HEK293 (cell line): Measurements from ENCODE around the gene C2orf49.

Source experiments
- CTCF ChIA-PET: fragments of 350-600 bp; formaldehyde crosslinking; extraction: SDS; loops from one replicate; lab custom pipeline; 2021; ENCODE audit warnings: antibody characterized with exemption; lab: Yijun Ruan, JAX
- POLR2A ChIA-PET: fragments of 300-600 bp; formaldehyde crosslinking; extraction: SDS; loops from one replicate; lab custom pipeline; 2020; ENCODE audit warnings: antibody characterized with exemption, inconsistent platforms; lab: Yijun Ruan, JAX
- H3K27ac ChIP-seq: fragments of 200-500 bp; sonication (Bioruptor generic); 2 replicates; pipeline ENCODE4 v1.5.1; 2014; ENCODE audit warnings: low read depth, low read length, control low read depth, inconsistent platforms; ENCODE audit errors: extremely low read depth
- H3K36me3 ChIP-seq, 2 experiments: fragments of 200-500 bp in 1 of 2; sonication (Bioruptor generic) in 1 of 2; 1 replicate in 1 of 2; 2 replicates in 1 of 2; pipeline ENCODE4 v1.5.1; 2014 to 2017; ENCODE audit warnings: inconsistent platforms in 2 of 2, low read length in 2 of 2; ENCODE audit not compliant: control insufficient read depth in 2 of 2, insufficient read depth in 1 of 2
- H3K4me1 ChIP-seq: fragments of 200-500 bp; sonication (Bioruptor generic); 2 replicates; pipeline ENCODE4 v1.5.1; 2014; ENCODE audit warnings: mild to moderate bottlenecking, low read length, inconsistent platforms; ENCODE audit not compliant: control insufficient read depth, insufficient read depth
- H3K4me3 ChIP-seq: 2 replicates; pipeline ENCODE4 v1.5.1; 2011; ENCODE audit warnings: low read depth, mild to moderate bottlenecking, control low read depth, low read length, moderate library complexity
- H3K9me3 ChIP-seq: fragments of 200-500 bp; sonication (Bioruptor generic); 2 replicates; pipeline ENCODE4 v1.5.1; 2014; ENCODE audit warnings: low read depth, low read length, inconsistent platforms; ENCODE audit not compliant: control insufficient read depth, insufficient read depth
- AEBP2 ChIP-seq: fragments of 450-650 bp; formaldehyde crosslinking; IDR thresholded peaks from 2 replicates; pipeline ENCODE4 v1.5.1; 2016; ENCODE audit warnings: missing biosample characterization, missing genetic modification characterization, borderline replicate concordance
- YY1 ChIP-seq: fragments of 450-650 bp; formaldehyde crosslinking; IDR thresholded peaks from 2 replicates; pipeline ENCODE4 v1.5.1; 2018; ENCODE audit warnings: missing biosample characterization, missing genetic modification characterization
- ZNF132 ChIP-seq: fragments of 450-650 bp; formaldehyde crosslinking; IDR thresholded peaks from 2 replicates; pipeline ENCODE4 v1.5.1; 2017; ENCODE audit warnings: missing biosample characterization, missing genetic modification characterization, borderline replicate concordance
- ZNF140 ChIP-seq: fragments of 450-650 bp; formaldehyde crosslinking; IDR thresholded peaks from 2 replicates; pipeline ENCODE4 v1.5.1; 2016; ENCODE audit warnings: missing biosample characterization, missing genetic modification characterization
- ZNF2 ChIP-seq: fragments of 450-650 bp; formaldehyde crosslinking; IDR thresholded peaks from 2 replicates; pipeline ENCODE4 v1.5.1; 2016; ENCODE audit warnings: missing biosample characterization, missing genetic modification characterization
- ZNF214 ChIP-seq: fragments of 450-650 bp; formaldehyde crosslinking; IDR thresholded peaks from 2 replicates; pipeline ENCODE4 v1.5.1; 2017; ENCODE audit warnings: missing biosample characterization, mild to moderate bottlenecking, missing genetic modification characterization, borderline replicate concordance
- ZNF37A ChIP-seq: fragments of 450-650 bp; IDR thresholded peaks from 2 replicates; pipeline ENCODE4 v1.5.1; 2018; ENCODE audit warnings: missing biosample characterization, missing genetic modification characterization
- ZNF416 ChIP-seq: fragments of 450-650 bp; formaldehyde crosslinking; IDR thresholded peaks from 2 replicates; pipeline ENCODE4 v1.5.1; 2016; ENCODE audit warnings: missing biosample characterization, missing genetic modification characterization
- ZNF501 ChIP-seq: fragments of 450-650 bp; formaldehyde crosslinking; IDR thresholded peaks from 2 replicates; pipeline ENCODE4 v1.5.1; 2016; ENCODE audit warnings: missing biosample characterization, missing genetic modification characterization
- ZNF555 ChIP-seq: fragments of 450-650 bp; formaldehyde crosslinking; conservative IDR thresholded peaks from 2 replicates; pipeline ENCODE4 v1.5.1; 2017; ENCODE audit warnings: missing biosample characterization, mild to moderate bottlenecking, missing genetic modification characterization, inconsistent platforms
- ZNF664 ChIP-seq: fragments of 450-650 bp; formaldehyde crosslinking; IDR thresholded peaks from 2 replicates; pipeline ENCODE4 v1.5.1; 2016; ENCODE audit warnings: missing biosample characterization, missing genetic modification characterization
- TF ChIP-seq, protein P1 (sequence below): fragments of 450-650 bp; formaldehyde crosslinking; IDR thresholded peaks from 2 replicates; pipeline ENCODE4 v1.5.1; 2016; ENCODE audit warnings: missing biosample characterization, missing genetic modification characterization
- TF ChIP-seq, protein P2 (sequence below): fragments of 450-650 bp; formaldehyde crosslinking; conservative IDR thresholded peaks from 2 replicates; pipeline ENCODE4 v1.5.1; 2016; ENCODE audit warnings: low read depth, missing biosample characterization, missing genetic modification characterization
- TF ChIP-seq, protein P3 (sequence below): fragments of 450-650 bp; formaldehyde crosslinking; IDR thresholded peaks from 2 replicates; pipeline ENCODE4 v1.5.1; 2016; ENCODE audit warnings: missing biosample characterization, missing genetic modification characterization

Gene C2orf49

GRCh38 chr2:105313877-105314276 lies 23.5 kb upstream of the C2orf49 start:
- peaks cover 1% of the 10 kb centered on the region; the same call in 1 of the 2 replicates for H3K4me1 ChIP-seq
- H3K36me3 ChIP-seq = no peaks in the 10 kb centered on the region; a peak in 1 of 3 replicates
- no peak for TF ChIP-seq ZNF140 (tag by site-specific recombination)
- TF ChIP-seq ZNF37A (tag by site-specific recombination) = no peak
- TF ChIP-seq ZNF214 = no peak
- no peak for TF ChIP-seq ZNF132 (tag by site-specific recombination)
- TF ChIP-seq YY1 = no peak
- TF ChIP-seq AEBP2 (tag by site-specific recombination) = no peak
- TF ChIP-seq, protein P1, sequence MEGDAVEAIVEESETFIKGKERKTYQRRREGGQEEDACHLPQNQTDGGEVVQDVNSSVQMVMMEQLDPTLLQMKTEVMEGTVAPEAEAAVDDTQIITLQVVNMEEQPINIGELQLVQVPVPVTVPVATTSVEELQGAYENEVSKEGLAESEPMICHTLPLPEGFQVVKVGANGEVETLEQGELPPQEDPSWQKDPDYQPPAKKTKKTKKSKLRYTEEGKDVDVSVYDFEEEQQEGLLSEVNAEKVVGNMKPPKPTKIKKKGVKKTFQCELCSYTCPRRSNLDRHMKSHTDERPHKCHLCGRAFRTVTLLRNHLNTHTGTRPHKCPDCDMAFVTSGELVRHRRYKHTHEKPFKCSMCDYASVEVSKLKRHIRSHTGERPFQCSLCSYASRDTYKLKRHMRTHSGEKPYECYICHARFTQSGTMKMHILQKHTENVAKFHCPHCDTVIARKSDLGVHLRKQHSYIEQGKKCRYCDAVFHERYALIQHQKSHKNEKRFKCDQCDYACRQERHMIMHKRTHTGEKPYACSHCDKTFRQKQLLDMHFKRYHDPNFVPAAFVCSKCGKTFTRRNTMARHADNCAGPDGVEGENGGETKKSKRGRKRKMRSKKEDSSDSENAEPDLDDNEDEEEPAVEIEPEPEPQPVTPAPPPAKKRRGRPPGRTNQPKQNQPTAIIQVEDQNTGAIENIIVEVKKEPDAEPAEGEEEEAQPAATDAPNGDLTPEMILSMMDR (tag by site-specific recombination) = no peak
- no peak for TF ChIP-seq ZNF416 (tag by site-specific recombination)
- TF ChIP-seq, protein P2, sequence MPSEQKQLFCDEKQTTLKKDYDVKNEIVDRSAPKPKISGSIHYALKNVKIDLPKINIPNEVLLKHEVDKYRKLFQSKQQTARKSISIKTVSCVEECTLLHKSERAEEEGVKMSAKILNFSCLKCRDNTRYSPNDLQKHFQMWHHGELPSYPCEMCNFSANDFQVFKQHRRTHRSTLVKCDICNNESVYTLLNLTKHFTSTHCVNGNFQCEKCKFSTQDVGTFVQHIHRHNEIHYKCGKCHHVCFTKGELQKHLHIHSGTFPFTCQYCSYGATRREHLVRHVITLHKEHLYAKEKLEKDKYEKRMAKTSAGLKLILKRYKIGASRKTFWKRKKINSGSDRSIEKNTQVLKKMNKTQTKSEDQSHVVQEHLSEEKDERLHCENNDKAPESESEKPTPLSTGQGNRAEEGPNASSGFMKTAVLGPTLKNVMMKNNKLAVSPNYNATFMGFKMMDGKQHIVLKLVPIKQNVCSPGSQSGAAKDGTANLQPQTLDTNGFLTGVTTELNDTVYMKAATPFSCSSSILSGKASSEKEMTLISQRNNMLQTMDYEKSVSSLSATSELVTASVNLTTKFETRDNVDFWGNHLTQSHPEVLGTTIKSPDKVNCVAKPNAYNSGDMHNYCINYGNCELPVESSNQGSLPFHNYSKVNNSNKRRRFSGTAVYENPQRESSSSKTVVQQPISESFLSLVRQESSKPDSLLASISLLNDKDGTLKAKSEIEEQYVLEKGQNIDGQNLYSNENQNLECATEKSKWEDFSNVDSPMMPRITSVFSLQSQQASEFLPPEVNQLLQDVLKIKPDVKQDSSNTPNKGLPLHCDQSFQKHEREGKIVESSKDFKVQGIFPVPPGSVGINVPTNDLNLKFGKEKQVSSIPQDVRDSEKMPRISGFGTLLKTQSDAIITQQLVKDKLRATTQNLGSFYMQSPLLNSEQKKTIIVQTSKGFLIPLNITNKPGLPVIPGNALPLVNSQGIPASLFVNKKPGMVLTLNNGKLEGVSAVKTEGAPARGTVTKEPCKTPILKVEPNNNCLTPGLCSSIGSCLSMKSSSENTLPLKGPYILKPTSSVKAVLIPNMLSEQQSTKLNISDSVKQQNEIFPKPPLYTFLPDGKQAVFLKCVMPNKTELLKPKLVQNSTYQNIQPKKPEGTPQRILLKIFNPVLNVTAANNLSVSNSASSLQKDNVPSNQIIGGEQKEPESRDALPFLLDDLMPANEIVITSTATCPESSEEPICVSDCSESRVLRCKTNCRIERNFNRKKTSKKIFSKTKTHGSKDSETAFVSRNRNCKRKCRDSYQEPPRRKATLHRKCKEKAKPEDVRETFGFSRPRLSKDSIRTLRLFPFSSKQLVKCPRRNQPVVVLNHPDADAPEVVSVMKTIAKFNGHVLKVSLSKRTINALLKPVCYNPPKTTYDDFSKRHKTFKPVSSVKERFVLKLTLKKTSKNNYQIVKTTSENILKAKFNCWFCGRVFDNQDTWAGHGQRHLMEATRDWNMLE (tag by site-specific recombination) = no peak
- TF ChIP-seq ZNF2 (tag by site-specific recombination) = no peak
- ChIA-PET POLR2A (interaction anchor here (0.8 kb wide), 1 partner anchor 15 kb away, joined by 3 read pairs; no protein-coding TSS in a partner anchor), CTCF (interaction anchor here (1.1 to 1.7 kb wide), 2 partner anchors 73 to 207 kb away, joined by 3 to 4 read pairs; partner anchors contain the start of gene GPR45)
- H3K4me3 ChIP-seq = no peak overlapping the region
- H3K27ac ChIP-seq = no peak overlapping the region
- H3K9me3 ChIP-seq = no peaks in the 10 kb centered on the region

GRCh38 chr2:105315314-105315713 lies 22.0 kb upstream of the C2orf49 start:
- H3K36me3 ChIP-seq = no peaks in the 10 kb centered on the region; a peak in 1 of 3 replicates
- POLR2A ChIA-PET = no interaction called here
- H3K27ac ChIP-seq = no peak overlapping the region
- peaks cover 8% of the 10 kb centered on the region for H3K4me1 ChIP-seq
- no peak for TF ChIP-seq ZNF664
- TF ChIP-seq ZNF555 (tag by site-specific recombination) = no peak
- TF ChIP-seq, protein P3, sequence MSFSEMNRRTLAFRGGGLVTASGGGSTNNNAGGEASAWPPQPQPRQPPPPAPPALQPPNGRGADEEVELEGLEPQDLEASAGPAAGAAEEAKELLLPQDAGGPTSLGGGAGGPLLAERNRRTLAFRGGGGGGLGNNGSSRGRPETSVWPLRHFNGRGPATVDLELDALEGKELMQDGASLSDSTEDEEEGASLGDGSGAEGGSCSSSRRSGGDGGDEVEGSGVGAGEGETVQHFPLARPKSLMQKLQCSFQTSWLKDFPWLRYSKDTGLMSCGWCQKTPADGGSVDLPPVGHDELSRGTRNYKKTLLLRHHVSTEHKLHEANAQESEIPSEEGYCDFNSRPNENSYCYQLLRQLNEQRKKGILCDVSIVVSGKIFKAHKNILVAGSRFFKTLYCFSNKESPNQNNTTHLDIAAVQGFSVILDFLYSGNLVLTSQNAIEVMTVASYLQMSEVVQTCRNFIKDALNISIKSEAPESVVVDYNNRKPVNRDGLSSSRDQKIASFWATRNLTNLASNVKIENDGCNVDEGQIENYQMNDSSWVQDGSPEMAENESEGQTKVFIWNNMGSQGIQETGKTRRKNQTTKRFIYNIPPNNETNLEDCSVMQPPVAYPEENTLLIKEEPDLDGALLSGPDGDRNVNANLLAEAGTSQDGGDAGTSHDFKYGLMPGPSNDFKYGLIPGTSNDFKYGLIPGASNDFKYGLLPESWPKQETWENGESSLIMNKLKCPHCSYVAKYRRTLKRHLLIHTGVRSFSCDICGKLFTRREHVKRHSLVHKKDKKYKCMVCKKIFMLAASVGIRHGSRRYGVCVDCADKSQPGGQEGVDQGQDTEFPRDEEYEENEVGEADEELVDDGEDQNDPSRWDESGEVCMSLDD = no peak
- no peak for TF ChIP-seq ZNF501 (tag by site-specific recombination)
- H3K9me3 ChIP-seq = no peaks in the 10 kb centered on the region
- CTCF ChIA-PET = interaction anchor here (0.6 to 1.5 kb wide), 3 partner anchors 20 to 167 kb away, joined by 4 to 6 read pairs (median 5); no protein-coding TSS in a partner anchor
- H3K4me3 ChIP-seq = no peak overlapping the region
